OCI-LY7 (cell line): ENCODE data around the gene SETDB1.

ENCODE experiments used
- EZH2phosphoT487 ChIP-seq: fragments of 200-600 bp; sonication (generic); IDR thresholded peaks from 2 replicates; pipeline ENCODE4 v1.6.1; 2018; ENCODE audit warnings: low read depth, borderline replicate concordance, mild to moderate bottlenecking, mixed run types, antibody characterized with exemption, low read length, moderate library complexity, mixed read lengths
- TF ChIP-seq, protein P1 (sequence below): fragments of 200-600 bp; sonication (generic); conservative IDR thresholded peaks from 2 replicates; pipeline ENCODE4 v1.5.1; 2014; ENCODE audit warnings: mild to moderate bottlenecking, antibody characterized with exemption, low read length, moderate library complexity, mixed read lengths

DNA sequence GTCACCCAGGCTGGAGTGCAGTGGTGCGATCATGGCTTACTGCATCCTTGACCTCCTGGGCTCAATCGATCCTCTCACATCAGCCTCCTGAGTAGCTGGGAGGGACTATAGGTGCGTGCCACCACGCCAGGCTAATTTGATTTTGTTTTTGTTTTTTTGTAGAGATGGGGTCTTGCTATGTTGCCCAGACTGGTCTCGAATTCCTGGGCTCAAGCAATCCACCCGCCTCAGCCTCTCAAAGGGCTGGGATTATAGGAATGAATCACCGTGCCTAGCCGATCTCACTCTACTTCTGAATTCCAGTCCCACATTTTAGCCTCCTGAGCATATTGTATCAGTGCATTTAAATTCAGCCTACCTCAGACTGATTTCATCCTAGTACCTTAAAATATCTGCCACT is 37.4 kb upstream of the SETDB1 start:
- no peak for TF ChIP-seq EZH2phosphoT487
- TF ChIP-seq, protein P1, sequence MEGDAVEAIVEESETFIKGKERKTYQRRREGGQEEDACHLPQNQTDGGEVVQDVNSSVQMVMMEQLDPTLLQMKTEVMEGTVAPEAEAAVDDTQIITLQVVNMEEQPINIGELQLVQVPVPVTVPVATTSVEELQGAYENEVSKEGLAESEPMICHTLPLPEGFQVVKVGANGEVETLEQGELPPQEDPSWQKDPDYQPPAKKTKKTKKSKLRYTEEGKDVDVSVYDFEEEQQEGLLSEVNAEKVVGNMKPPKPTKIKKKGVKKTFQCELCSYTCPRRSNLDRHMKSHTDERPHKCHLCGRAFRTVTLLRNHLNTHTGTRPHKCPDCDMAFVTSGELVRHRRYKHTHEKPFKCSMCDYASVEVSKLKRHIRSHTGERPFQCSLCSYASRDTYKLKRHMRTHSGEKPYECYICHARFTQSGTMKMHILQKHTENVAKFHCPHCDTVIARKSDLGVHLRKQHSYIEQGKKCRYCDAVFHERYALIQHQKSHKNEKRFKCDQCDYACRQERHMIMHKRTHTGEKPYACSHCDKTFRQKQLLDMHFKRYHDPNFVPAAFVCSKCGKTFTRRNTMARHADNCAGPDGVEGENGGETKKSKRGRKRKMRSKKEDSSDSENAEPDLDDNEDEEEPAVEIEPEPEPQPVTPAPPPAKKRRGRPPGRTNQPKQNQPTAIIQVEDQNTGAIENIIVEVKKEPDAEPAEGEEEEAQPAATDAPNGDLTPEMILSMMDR = no peak
